ENCODE measurements around the gene ABCC1.
"Not testable (repeated sequence)": the region's sequence is repeated elsewhere in the genome, so short reads cannot be mapped to it uniquely, and the experiment has no call there.

Gene ABCC1

GRCh38 chr16:16168431-16168830, 219.0 kb downstream of the ABCC1 start:
- DNase-seq (ENCODE audit: insufficient read length, low spot score) (no peak), FAIRE-seq (no peak)
- TF ChIP-seq, protein P1, sequence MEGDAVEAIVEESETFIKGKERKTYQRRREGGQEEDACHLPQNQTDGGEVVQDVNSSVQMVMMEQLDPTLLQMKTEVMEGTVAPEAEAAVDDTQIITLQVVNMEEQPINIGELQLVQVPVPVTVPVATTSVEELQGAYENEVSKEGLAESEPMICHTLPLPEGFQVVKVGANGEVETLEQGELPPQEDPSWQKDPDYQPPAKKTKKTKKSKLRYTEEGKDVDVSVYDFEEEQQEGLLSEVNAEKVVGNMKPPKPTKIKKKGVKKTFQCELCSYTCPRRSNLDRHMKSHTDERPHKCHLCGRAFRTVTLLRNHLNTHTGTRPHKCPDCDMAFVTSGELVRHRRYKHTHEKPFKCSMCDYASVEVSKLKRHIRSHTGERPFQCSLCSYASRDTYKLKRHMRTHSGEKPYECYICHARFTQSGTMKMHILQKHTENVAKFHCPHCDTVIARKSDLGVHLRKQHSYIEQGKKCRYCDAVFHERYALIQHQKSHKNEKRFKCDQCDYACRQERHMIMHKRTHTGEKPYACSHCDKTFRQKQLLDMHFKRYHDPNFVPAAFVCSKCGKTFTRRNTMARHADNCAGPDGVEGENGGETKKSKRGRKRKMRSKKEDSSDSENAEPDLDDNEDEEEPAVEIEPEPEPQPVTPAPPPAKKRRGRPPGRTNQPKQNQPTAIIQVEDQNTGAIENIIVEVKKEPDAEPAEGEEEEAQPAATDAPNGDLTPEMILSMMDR (IDR thresholded peaks at IDR 0.05; ENCODE audit: insufficient read depth, missing control alignments) = no peak

GRCh38 chr16:16169615-16170014, 220.2 kb downstream of the ABCC1 start:
- no peak for FAIRE-seq
- TF ChIP-seq, protein P1 (IDR thresholded peaks at IDR 0.05; ENCODE audit: insufficient read depth, missing control alignments) = no peak
- no peak for DNase-seq (ENCODE audit: insufficient read length, low spot score)

DNA sequence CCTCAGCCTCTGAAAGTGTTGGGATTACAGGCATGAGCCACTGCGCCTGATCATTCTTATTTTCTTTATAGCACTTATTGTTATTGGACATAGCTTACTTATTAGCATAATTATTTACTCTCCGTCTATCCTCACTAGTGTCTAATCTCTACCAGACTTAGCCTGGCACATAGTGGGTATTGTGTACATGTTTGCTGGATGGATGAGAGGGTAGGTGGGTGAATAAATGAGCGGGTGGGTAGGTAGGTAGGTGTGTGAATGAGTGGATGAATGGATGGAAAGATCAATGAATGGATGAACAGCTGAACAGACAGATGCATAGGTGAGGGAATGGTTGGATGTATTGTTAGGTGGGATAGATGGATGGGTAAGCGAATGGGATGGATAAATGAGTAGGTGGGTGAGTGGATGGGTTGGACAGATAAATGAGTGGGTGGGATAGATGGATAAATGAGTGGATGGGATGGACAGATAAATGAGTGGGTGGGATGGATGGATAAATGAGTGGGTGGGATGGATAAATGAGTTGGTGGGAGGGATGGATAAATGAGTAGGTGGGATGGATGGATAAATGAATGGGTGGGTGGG, 222.0 kb downstream of the ABCC1 start:
- TF ChIP-seq, protein P1 (IDR thresholded peaks at IDR 0.05; ENCODE audit: insufficient read depth, missing control alignments) = no peak
- no peak for DNase-seq (ENCODE audit: insufficient read length, low spot score)
- no peak for FAIRE-seq

- TF ChIP-seq, protein P1 (IDR thresholded peaks at IDR 0.05; ENCODE audit: insufficient read depth, missing control alignments) = no peak
- DNase-seq (ENCODE audit: insufficient read length, low spot score) (no peak), FAIRE-seq (no peak)
Observed at GRCh38 chr16:16172991-16173390, 223.6 kb downstream of the ABCC1 start.

DNA sequence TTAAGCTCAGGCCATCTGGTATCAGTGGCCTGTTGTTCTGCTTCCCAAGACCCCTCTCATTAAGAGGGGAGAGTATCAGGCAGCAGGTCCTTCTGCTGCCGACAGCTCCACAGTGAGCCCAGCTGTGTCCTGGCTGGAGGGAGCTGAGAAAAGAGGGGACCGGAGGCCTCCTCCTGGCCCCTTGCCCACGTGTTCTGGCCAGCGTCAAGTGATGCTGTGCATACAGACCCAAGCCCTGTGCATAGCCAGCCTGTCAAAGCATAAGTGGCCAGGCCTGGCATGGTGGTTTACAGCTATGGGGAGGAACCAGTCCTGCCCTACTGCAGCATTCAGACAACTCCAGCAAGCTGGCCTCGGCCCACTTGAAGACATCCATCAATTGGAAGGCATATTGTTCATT, 225.9 kb downstream of the ABCC1 start:
- DNase-seq (ENCODE audit: insufficient read length, low spot score) = no peak
- TF ChIP-seq, protein P1 (IDR thresholded peaks at IDR 0.05; ENCODE audit: insufficient read depth, missing control alignments) = no peak
- no peak for FAIRE-seq

GRCh38 chr16:16176328-16176727, 226.9 kb downstream of the ABCC1 start:
- no peak for DNase-seq (ENCODE audit: insufficient read length, low spot score)
- FAIRE-seq = no peak
- TF ChIP-seq, protein P1 (IDR thresholded peaks at IDR 0.05; ENCODE audit: insufficient read depth, missing control alignments) = no peak

DNA sequence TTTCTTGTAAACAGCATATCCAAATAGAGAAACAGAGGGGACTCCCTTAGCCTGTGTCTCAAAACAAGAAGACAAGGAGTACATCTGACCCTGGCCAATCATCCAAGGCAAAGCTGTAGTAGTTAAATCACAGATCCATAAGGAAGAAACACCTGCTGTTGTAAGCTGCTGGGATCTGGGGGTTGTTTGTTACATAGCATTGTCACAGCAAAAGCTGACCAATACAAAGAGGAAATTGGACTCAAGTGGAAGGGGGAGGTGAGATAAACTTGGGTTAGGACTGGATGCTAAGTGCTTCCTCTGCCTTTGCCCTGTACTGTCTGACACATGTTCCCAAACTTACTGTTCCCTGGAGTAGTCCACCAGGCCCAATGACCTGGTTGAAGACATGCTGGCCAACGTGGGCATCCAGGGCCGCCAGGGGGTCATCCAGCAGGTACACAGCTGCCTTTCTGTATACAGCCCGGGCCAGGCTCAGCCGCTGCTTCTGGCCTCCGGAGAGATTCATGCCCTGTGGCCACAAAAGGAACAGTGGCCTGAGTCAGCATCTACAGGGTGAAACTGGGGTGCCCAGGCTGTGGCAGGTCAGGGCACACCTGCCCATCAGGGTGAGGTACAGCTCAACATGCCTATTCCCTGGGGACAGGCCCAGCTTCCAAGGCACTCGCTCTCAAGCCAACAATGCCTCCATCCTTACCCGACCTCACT, 229.2 kb downstream of the ABCC1 start:
- TF ChIP-seq, protein P1 (IDR thresholded peaks at IDR 0.05; ENCODE audit: insufficient read depth, missing control alignments) = no peak
- DNase-seq (ENCODE audit: insufficient read length, low spot score) (no peak), FAIRE-seq (no peak)

- not testable (repeated sequence) for DNase-seq (ENCODE audit: insufficient read length, low spot score); FAIRE-seq
Observed at GRCh38 chr16:16181748-16182147, 232.3 kb downstream of the ABCC1 start.
